LNCAP (cell line): ENCODE data around the gene IFT122.

Source experiments
- CTCF ChIP-seq: fragments of 450-650 bp; IDR thresholded peaks from 2 replicates; pipeline ENCODE4 v1.5.1; 2017; ENCODE audit warnings: mild to moderate bottlenecking

Gene IFT122

GRCh38 chr3:129557548-129557894 lies 117.5 kb downstream of the IFT122 start:
- TF ChIP-seq CTCF = no peak

GRCh38 chr3:129558081-129558771 lies 118.2 kb downstream of the IFT122 start:
- TF ChIP-seq CTCF = no peak

- TF ChIP-seq CTCF = no peak
Observed at GRCh38 chr3:129558772-129559564, 118.9 kb downstream of the IFT122 start.

- no peak for TF ChIP-seq CTCF
Observed at GRCh38 chr3:129559565-129560079, 119.6 kb downstream of the IFT122 start.

GRCh38 chr3:129560269-129560787 lies 120.3 kb downstream of the IFT122 start:
- no peak for TF ChIP-seq CTCF

GRCh38 chr3:129560911-129561594 lies 121.0 kb downstream of the IFT122 start:
- TF ChIP-seq CTCF = no peak

- TF ChIP-seq CTCF = no peak
Observed at GRCh38 chr3:129561619-129562248, 121.7 kb downstream of the IFT122 start.
